Measurements from ENCODE around the gene ULK2.

The ULK2 gene

DNA sequence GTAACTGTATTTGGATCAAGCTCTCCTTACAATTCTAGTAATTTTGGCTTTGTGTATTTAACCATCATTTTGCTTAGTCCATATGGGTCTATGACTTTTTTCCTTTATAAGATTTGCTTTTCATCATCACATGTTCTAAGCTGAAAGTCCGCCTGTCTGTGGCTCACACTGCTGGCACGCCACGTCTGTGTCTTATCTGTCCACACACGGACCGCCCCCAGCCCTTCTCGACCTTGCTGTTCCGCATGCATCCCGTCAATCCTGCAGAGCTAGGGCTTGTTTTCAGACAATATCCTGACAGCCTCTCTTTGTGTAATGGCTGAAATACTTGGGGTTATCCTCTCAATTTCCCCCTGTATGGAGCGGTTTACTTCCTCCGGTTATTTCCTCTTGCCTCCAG, 111.2 kb downstream of the ULK2 start:
- Histone ChIP-seq H3K4me3 (ENCODE audit: low read length) (no peak overlapping the region), H4K20me1 (ENCODE audit: control insufficient read depth, insufficient read depth, low read depth, low read length) (no peaks in the 10 kb centered on the region), H3K4me1 (ENCODE audit: control insufficient read depth, low read length) (peaks cover 4% of the 10 kb centered on the region; the same call in 1 of the 2 replicates), H3K9me3 (ENCODE audit: control insufficient read depth, insufficient read depth, low read length) (no peaks in the 10 kb centered on the region), H3F3A (ENCODE audit: control insufficient read depth, insufficient read depth) (no peaks in the 10 kb centered on the region), H3K79me2 (ENCODE audit: control insufficient read depth, low read length) (no peaks in the 10 kb centered on the region), H3K4me2 (ENCODE audit: low read length) (no peak overlapping the region), H3K27me3 (ENCODE audit: control insufficient read depth, low read length) (peaks cover 8% of the 10 kb centered on the region; the same call in 1 of the 2 replicates), H3K9me2 (replicated peaks; ENCODE audit: control insufficient read depth, low read length) (no peaks in the 10 kb centered on the region), H3K27ac (ENCODE audit: low read depth, low read length) (no peak overlapping the region), H3K36me3 (ENCODE audit: control insufficient read depth, low read length) (no peaks in the 10 kb centered on the region)
- TF ChIP-seq EZH2phosphoT487 (IDR thresholded peaks at IDR 0.05; ENCODE audit: borderline replicate concordance, low read length) = no peak
- no peak for TF ChIP-seq CTCF (IDR thresholded peaks at IDR 0.05; ENCODE audit: low read depth, low read length, poor library complexity, severe bottlenecking)

- TF ChIP-seq CTCF (IDR thresholded peaks at IDR 0.05; ENCODE audit: low read depth, low read length, poor library complexity, severe bottlenecking) = no peak
- TF ChIP-seq EZH2phosphoT487 (IDR thresholded peaks at IDR 0.05; ENCODE audit: borderline replicate concordance, low read length) = no peak
- Histone ChIP-seq H3K4me1 (ENCODE audit: control insufficient read depth, low read length) (peaks cover 4% of the 10 kb centered on the region; the same call in 1 of the 2 replicates), H3K27ac (ENCODE audit: low read depth, low read length) (no peak overlapping the region), H3K9me3 (ENCODE audit: control insufficient read depth, insufficient read depth, low read length) (no peaks in the 10 kb centered on the region), H3K27me3 (ENCODE audit: control insufficient read depth, low read length) (peaks cover 8% of the 10 kb centered on the region; the same call in 1 of the 2 replicates), H4K20me1 (ENCODE audit: control insufficient read depth, insufficient read depth, low read depth, low read length) (no peaks in the 10 kb centered on the region), H3K79me2 (ENCODE audit: control insufficient read depth, low read length) (no peaks in the 10 kb centered on the region), H3K36me3 (ENCODE audit: control insufficient read depth, low read length) (no peaks in the 10 kb centered on the region), H3K4me2 (ENCODE audit: low read length) (no peak overlapping the region), H3K9me2 (replicated peaks; ENCODE audit: control insufficient read depth, low read length) (no peaks in the 10 kb centered on the region), H3F3A (ENCODE audit: control insufficient read depth, insufficient read depth) (no peaks in the 10 kb centered on the region), H3K4me3 (ENCODE audit: low read length) (no peak overlapping the region)
These were observed 111.8 kb downstream of the ULK2 start for GRCh38 chr17:19755821-19756510.

- TF ChIP-seq EZH2phosphoT487 (IDR thresholded peaks at IDR 0.05; ENCODE audit: borderline replicate concordance, low read length) = no peak
- TF ChIP-seq CTCF (IDR thresholded peaks at IDR 0.05; ENCODE audit: low read depth, low read length, poor library complexity, severe bottlenecking) = no peak
- Histone ChIP-seq H3K9me3 (ENCODE audit: control insufficient read depth, insufficient read depth, low read length) (no peaks in the 10 kb centered on the region), H3K9me2 (replicated peaks; ENCODE audit: control insufficient read depth, low read length) (no peaks in the 10 kb centered on the region), H3K27me3 (ENCODE audit: control insufficient read depth, low read length) (peaks cover 8% of the 10 kb centered on the region; the same call in 1 of the 2 replicates), H4K20me1 (ENCODE audit: control insufficient read depth, insufficient read depth, low read depth, low read length) (no peaks in the 10 kb centered on the region), H3K4me1 (ENCODE audit: control insufficient read depth, low read length) (peaks cover 4% of the 10 kb centered on the region; the same call in 1 of the 2 replicates), H3K27ac (ENCODE audit: low read depth, low read length) (no peak overlapping the region), H3K79me2 (ENCODE audit: control insufficient read depth, low read length) (no peaks in the 10 kb centered on the region), H3K4me3 (ENCODE audit: low read length) (no peak overlapping the region), H3K4me2 (ENCODE audit: low read length) (no peak overlapping the region), H3F3A (ENCODE audit: control insufficient read depth, insufficient read depth) (no peaks in the 10 kb centered on the region), H3K36me3 (ENCODE audit: control insufficient read depth, low read length) (no peaks in the 10 kb centered on the region)
These were observed 112.3 kb downstream of the ULK2 start for GRCh38 chr17:19755392-19755791.
